Thyroid gland (tissue), 4 donors: ENCODE measurements around the gene MAN1B1. TPM values are rescaled to one million over a fixed set of nuclear protein-coding genes. Genes with fewer than 3 reads are reported as not detected.

Experiments used
- DNase-seq, 2 donors: peaks; one replicate each; pipeline ENCODE4 v3.0.0-alpha.2; 2019
- H3K27ac ChIP-seq, 3 donors: fragments of 200-600 bp; sonication (generic); 1 replicate in 2 of 3; 2 replicates in 1 of 3; pipeline ENCODE4 v1.5.1; 2016 to 2019; ENCODE audit warnings: mild to moderate bottlenecking in 1 of 3, moderate library complexity in 1 of 3
- H3K27me3 ChIP-seq: fragments of 200-600 bp; sonication (generic); one replicate; pipeline ENCODE4 v1.5.1; 2019
- H3K36me3 ChIP-seq, 2 donors: fragments of 200-600 bp; sonication (generic); one replicate each; pipeline ENCODE4 v1.5.1; 2016 to 2019
- H3K4me1 ChIP-seq, 2 donors: fragments of 200-600 bp; sonication (generic); one replicate each; pipeline ENCODE4 v1.5.1; 2017 to 2019
- H3K4me3 ChIP-seq, 3 donors: fragments of 200-600 bp; sonication (generic); replicated peaks in 1 of 3; 1 replicate in 2 of 3; 2 replicates in 1 of 3; pipeline ENCODE4 v1.5.1; 2016; ENCODE audit warnings: mild to moderate bottlenecking in 1 of 3
- H3K9me3 ChIP-seq: fragments of 200-600 bp; sonication (generic); one replicate; pipeline ENCODE4 v1.5.1; 2017
- CTCF ChIP-seq, 6 experiments: fragments of 200-600 bp in 3 of 6; fragments of 450-650 bp in 3 of 6; sonication (generic) in 3 of 6; IDR thresholded peaks; one replicate each; pipeline ENCODE4 v1.5.1; 2016 to 2019; ENCODE audit warnings: antibody characterized with exemption in 6 of 6, mild to moderate bottlenecking in 2 of 6, inconsistent platforms in 1 of 6, moderate library complexity in 1 of 6
- POLR2A ChIP-seq, 2 donors: fragments of 450-650 bp; IDR thresholded peaks; one replicate each; pipeline ENCODE4 v1.6.1; 2017; ENCODE audit warnings: antibody characterized with exemption in 2 of 2, mild to moderate bottlenecking in 2 of 2, moderate library complexity in 1 of 2
- WGBS, 2 donors: methylation state at CpG; one replicate each; pipeline ENCODE4 v1.1.5; 2017; 5-methylcytosine and 5-hydroxymethylcytosine counted together
- intact Hi-C: fragments of 100-400 bp; cut with DNase I; formaldehyde crosslinking; loops from one replicate; pipeline ENCODE4 v1.15.1; 2023
- total RNA-seq, 4 donors: library from RNA; depleted of rRNA; stranded (reverse); fragments of >200 nt; gene quantifications; one replicate each; pipeline ENCODE4 v1.2.3, GENCODE V29; 2016

The MAN1B1 gene
- total RNA-seq, 4 donors from 2014 or later, result 48.2 to 73.8 (median 67.2) TPM

DNA sequence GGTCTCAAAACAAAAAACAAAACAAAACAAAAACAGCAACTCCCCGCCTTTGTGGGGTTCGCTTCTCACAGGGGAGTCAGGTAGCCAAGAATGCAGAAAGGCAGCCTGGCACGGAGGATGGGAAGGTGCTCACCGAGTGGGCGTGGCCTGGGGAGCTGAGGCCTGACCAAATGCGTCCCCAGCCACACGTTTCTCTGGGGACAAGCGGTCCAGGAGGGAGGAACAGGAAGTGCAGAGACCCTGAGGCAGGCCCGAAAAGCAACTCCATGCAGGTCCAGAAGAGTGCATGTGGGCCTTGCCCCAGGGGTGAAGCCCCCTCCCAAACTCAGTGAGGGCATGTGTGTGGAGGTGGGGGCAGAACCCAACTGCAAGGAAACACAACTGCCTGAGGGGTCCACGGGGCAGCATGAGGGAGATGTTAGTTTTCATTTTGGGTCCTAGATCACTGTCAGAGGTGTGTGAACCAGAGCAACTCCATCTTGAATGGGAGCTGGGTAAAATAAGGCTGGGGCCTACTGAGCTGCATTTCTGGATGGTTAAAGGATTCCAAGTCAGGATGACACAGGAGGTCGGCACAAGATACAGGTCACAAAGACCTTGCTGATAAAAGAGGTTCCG lies 12.0 kb upstream of the MAN1B1 start:
- no peaks in the 10 kb centered on the region for H3K9me3 ChIP-seq
- H3K27ac ChIP-seq, result no peak overlapping the region
- 72 to 81% methylated on average over 12 of the region's 12 CpGs for WGBS, 2 donors
- H3K4me1 ChIP-seq, result peaks cover 21 to 29% of the 10 kb centered on the region in 2 donors
- H3K27me3 ChIP-seq, result no peaks in the 10 kb centered on the region
- no peak overlapping the region for H3K4me3 ChIP-seq
- H3K36me3 ChIP-seq, result peaks cover 6 to 8% of the 10 kb centered on the region in 2 donors
- DNase-seq, result no peak
- intact Hi-C loops, result no loop called here
- no peak for TF ChIP-seq CTCF (IDR thresholded peaks at IDR 0.05)
- TF ChIP-seq POLR2A (IDR thresholded peaks at IDR 0.05), result no peak

DNA sequence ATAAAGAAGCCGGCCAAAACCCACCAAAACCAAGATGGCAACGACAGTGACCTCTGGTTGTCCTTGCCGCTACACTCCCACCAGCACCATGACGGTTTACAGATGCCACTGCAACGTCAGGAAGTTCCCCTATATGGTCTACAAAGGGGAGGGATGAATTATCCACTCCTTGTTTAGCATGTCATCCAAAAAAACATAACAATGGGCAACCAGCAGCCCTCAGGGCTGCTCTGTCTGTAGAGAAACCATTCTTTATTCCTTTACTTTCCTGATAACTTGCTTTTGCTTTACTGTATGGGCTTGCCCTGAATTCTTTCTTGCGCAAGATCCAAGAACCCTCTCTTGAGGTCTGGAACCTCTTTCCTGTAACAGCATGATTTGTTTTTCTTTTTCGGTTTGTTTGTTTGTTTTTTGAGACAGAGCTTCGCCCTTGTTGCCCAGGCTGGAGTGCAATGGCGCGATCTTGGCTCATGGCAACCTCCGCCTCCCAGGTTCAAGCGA lies 11.5 kb upstream of the MAN1B1 start:
- peaks cover 21 to 28% of the 10 kb centered on the region in 2 donors for H3K4me1 ChIP-seq

DNA sequence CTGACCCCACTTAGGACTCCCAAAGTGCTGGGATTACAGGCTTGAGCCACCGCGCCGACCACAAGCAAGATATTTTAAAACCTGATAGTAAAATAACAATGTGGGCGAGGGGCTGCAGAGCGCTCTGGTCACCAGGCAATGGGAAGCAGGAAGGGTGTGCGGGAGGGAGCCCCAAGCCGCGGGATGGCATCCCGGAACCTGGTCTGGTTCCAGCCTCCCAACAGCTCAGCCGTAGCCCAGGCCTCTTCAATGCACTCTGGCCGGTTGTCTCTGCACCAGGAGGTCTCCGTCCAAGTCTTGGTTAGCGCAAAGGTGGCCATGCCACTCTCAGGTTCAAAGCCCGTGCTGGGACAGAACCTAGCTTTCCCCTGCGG lies 10.2 kb upstream of the MAN1B1 start:
- Histone ChIP-seq H3K4me3 (peak overlapping the region in 1 of 3 donors; percentile 68), H3K36me3 (peaks cover 16 to 19% of the 10 kb centered on the region in 2 donors), H3K27ac (peak overlapping the region; percentile 40 to 74 (median 61)), H3K9me3 (no peaks in the 10 kb centered on the region), H3K4me1 (peaks cover 15 to 20% of the 10 kb centered on the region in 2 donors), H3K27me3 (no peaks in the 10 kb centered on the region)
- WGBS, 2 donors, result 60 to 61% methylated on average over 13 to 14 of the region's 15 CpGs
- intact Hi-C loops, result no loop called here
- peak; percentile 34 to 50 for DNase-seq
- TF ChIP-seq CTCF (IDR thresholded peaks at IDR 0.05) (no peak), POLR2A (IDR thresholded peaks at IDR 0.05) (no peak)

More for the DNA sequence above, 11.5 kb upstream of the MAN1B1 start:
- intact Hi-C loops, result no loop called here
- no peak overlapping the region for H3K27ac ChIP-seq
- no peak overlapping the region for H3K4me3 ChIP-seq
- DNase-seq, result no peak
- H3K36me3 ChIP-seq, result peaks cover 8 to 12% of the 10 kb centered on the region in 2 donors
- no peaks in the 10 kb centered on the region for H3K27me3 ChIP-seq
- TF ChIP-seq CTCF (IDR thresholded peaks at IDR 0.05) (no peak), POLR2A (IDR thresholded peaks at IDR 0.05) (no peak)
- WGBS, 2 donors, result 78 to 92% methylated on average over 12 of the region's 12 CpGs
- H3K9me3 ChIP-seq, result no peaks in the 10 kb centered on the region

DNA sequence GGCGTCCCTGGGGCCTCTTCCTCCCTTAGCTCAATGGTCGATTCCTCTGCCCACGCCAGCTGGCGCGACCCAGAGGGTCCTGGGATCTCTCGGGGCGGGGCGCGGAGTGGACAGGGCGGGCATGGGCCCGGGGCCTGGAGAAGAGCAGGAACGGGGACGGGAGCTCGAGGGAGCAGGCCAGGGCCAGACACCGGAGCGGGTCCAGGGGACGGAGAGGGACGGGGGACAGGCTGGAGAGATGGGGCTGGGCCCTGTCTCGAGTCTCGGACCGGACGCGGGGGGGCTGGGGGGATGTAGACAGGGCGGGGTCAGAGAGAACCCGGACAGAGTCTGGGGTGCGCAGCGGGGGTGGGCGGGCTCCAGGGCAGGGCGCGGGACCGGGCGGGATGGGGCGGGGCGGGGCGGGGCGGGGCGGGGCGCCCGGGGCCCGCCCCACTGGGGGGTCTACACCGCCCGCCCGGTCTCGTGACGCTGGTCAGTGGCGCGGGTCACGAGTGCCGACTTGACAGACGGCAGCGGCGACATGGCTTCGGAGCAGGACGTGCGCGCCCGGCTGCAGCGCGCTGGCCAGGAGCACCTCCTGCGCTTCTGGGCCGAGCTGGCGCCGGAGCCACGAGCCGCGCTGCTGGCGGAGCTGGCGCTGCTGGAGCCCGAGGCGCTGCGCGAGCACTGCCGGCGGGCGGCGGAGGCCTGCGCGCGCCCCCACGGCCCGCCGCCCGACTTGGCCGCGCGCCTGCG lies 9.6 kb upstream of the MAN1B1 start, which contains the start of gene UAP1L1:
UAP1L1 (plus strand) TSS at position 508 of the 738 bp plus-strand sequence; CDS start at position 524, 16 bp downstream.
- Histone ChIP-seq H3K36me3 (peaks cover 16 to 19% of the 10 kb centered on the region in 2 donors), H3K4me3 (peak within 1 kb of the TSS; percentile 21 to 68 (median 66)), H3K9me3 (no peaks in the 10 kb centered on the region), H3K27ac (peak within 1 kb of the TSS; percentile 40 to 74 (median 61)), H3K27me3 (no peaks in the 10 kb centered on the region), H3K4me1 (peaks cover 15 to 20% of the 10 kb centered on the region in 2 donors)
- peak; percentile 86 to 89 for DNase-seq
- TF ChIP-seq CTCF (IDR thresholded peaks at IDR 0.05) (no peak), POLR2A (IDR thresholded peaks at IDR 0.05) (peak in 1 of 2 donors; percentile 84)
- intact Hi-C loops, result no loop called here
- WGBS, 2 donors, result 3% methylated on average over 6 to 8 of the region's 87 CpGs
